GM23338 (cell line): ENCODE results near the gene BLOC1S3. TPM values are rescaled to one million over a fixed set of nuclear protein-coding genes. Genes with fewer than 3 reads are reported as not detected.

Source experiments
- ATAC-seq: fragments of 200-7000 bp; cut with Tn5 transposase; 3 replicates; pipeline ENCODE4 v1.9.1; 2020
- DNase-seq: peaks from one replicate; pipeline ENCODE4 v3.0.0-alpha.2; 2015; ENCODE audit warnings: low spot score
- H2AFZ ChIP-seq: fragments of 200-600 bp; sonication (generic); 2 replicates; pipeline ENCODE4 v1.8.0; 2016; ENCODE audit warnings: antibody characterized with exemption, mild to moderate bottlenecking, moderate library complexity
- H3F3A ChIP-seq: fragments of 200-600 bp; sonication (generic); replicated peaks from 2 replicates; pipeline ENCODE4 v1.8.0; 2017; ENCODE audit warnings: antibody characterized with exemption, mixed run types, low read depth
- H3K27ac ChIP-seq: fragments of 200-600 bp; sonication (generic); 2 replicates; pipeline ENCODE4 v1.6.1; 2016; ENCODE audit warnings: low read depth
- H3K27me3 ChIP-seq: fragments of 200-600 bp; sonication (generic); 2 replicates; pipeline ENCODE4 v1.8.0; 2016; ENCODE audit warnings: mild to moderate bottlenecking, mixed run types, moderate library complexity; ENCODE audit not compliant: insufficient read depth
- H3K36me3 ChIP-seq: fragments of 200-600 bp; sonication (generic); 2 replicates; pipeline ENCODE4 v1.8.0; 2016; ENCODE audit warnings: mild to moderate bottlenecking; ENCODE audit not compliant: insufficient read depth
- H3K4me1 ChIP-seq: fragments of 200-600 bp; sonication (generic); 2 replicates; pipeline ENCODE4 v1.8.0; 2016; ENCODE audit warnings: mild to moderate bottlenecking, moderate library complexity; ENCODE audit not compliant: insufficient read depth
- H3K4me2 ChIP-seq: fragments of 200-600 bp; sonication (generic); 2 replicates; pipeline ENCODE4 v1.7.1; 2017; ENCODE audit warnings: mixed run types
- H3K4me3 ChIP-seq: fragments of 200-600 bp; sonication (generic); 2 replicates; pipeline ENCODE4 v1.6.1; 2016; ENCODE audit warnings: mixed run types
- H3K79me2 ChIP-seq: fragments of 200-600 bp; sonication (generic); replicated peaks from 2 replicates; pipeline ENCODE4 v1.8.0; 2017; ENCODE audit warnings: mild to moderate bottlenecking; ENCODE audit not compliant: insufficient read depth
- H3K9me2 ChIP-seq: fragments of 200-600 bp; sonication (generic); 2 replicates; pipeline ENCODE4 v1.8.0; 2017; ENCODE audit not compliant: insufficient read depth
- H4K20me1 ChIP-seq: fragments of 200-600 bp; sonication (generic); replicated peaks from 2 replicates; pipeline ENCODE4 v1.8.0; 2017; ENCODE audit warnings: mild to moderate bottlenecking; ENCODE audit not compliant: insufficient read depth
- H3K27ac Mint-ChIP-seq: 2 replicates; pipeline ENCODE4 v1.8.0; 2020; ENCODE audit warnings: inconsistent platforms, mild to moderate bottlenecking, moderate library complexity, mixed read lengths
- H3K27me3 Mint-ChIP-seq: 3 replicates; pipeline ENCODE4 v1.8.0; 2022; ENCODE audit warnings: low read depth, mild to moderate bottlenecking, moderate library complexity, mixed read lengths, inconsistent platforms; ENCODE audit not compliant: insufficient read depth, poor library complexity
- H3K36me3 Mint-ChIP-seq: 3 replicates; pipeline ENCODE4 v1.8.0; 2021; ENCODE audit warnings: low read depth, mild to moderate bottlenecking, inconsistent platforms, moderate library complexity, mixed read lengths
- H3K4me1 Mint-ChIP-seq: 3 replicates; pipeline ENCODE4 v1.8.0; 2020; ENCODE audit warnings: mild to moderate bottlenecking, inconsistent platforms, mixed read lengths
- H3K4me3 Mint-ChIP-seq: 3 replicates; pipeline ENCODE4 v1.8.0; 2021; ENCODE audit warnings: moderate library complexity, mild to moderate bottlenecking, inconsistent platforms, mixed read lengths
- H3K9me3 Mint-ChIP-seq: 3 replicates; pipeline ENCODE4 v1.8.0; 2020; ENCODE audit warnings: moderate library complexity, mild to moderate bottlenecking, inconsistent platforms, mixed read lengths
- EZH2 ChIP-seq: fragments of 200-600 bp; sonication (generic); IDR thresholded peaks from one replicate; pipeline ENCODE4 v1.8.0; 2017; ENCODE audit warnings: antibody characterized with exemption, mild to moderate bottlenecking, low read depth; ENCODE audit not compliant: unreplicated experiment
- NANOG ChIP-seq: IDR thresholded peaks from 2 replicates; pipeline ENCODE4 v1.6.1; 2016; ENCODE audit warnings: antibody characterized with exemption, borderline replicate concordance
- POLR2AphosphoS5 ChIP-seq: IDR thresholded peaks from 2 replicates; pipeline ENCODE4 v1.6.1; 2016; ENCODE audit warnings: antibody characterized with exemption, low read depth
- STAT1 ChIP-seq: IDR thresholded peaks from one replicate; pipeline ENCODE4 v1.6.1; 2016; ENCODE audit warnings: antibody characterized with exemption; ENCODE audit not compliant: unreplicated experiment
- ZNF331 ChIP-seq: fragments of 250-450 bp; sonication (Bioruptor Pico); IDR thresholded peaks from 2 replicates; pipeline ENCODE4 v1.5.0; 2020; ENCODE audit warnings: low read depth, mild to moderate bottlenecking, moderate library complexity
- polyA plus RNA-seq: library from polyadenylated mRNA; unstranded; fragments of >200 nt; fragmentation: Nextera tagmentation; extraction: Ambion mirVana; gene quantifications from 2 replicates; pipeline ENCODE4 v1.2.1, GENCODE V29; 2016
- total RNA-seq: library from RNA; depleted of rRNA; stranded (reverse); fragments of >200 nt; shearing (Covaris generic); gene quantifications from 2 replicates; pipeline ENCODE4 v1.2.3, GENCODE V29; 2014
- TF ChIP-seq, protein P1 (sequence below), 2 experiments: fragments of 200-600 bp in 1 of 2; sonication (generic) in 1 of 2; conservative IDR thresholded peaks; 2 replicates each; pipeline versions ENCODE4 v1.5.1 to v1.6.1; 2016 to 2017; ENCODE audit warnings: antibody characterized with exemption in 2 of 2, low read depth in 2 of 2, mild to moderate bottlenecking in 2 of 2, moderate library complexity in 1 of 2
- TF ChIP-seq, protein P2 (sequence below): fragments of 250-450 bp; sonication (Bioruptor Pico); IDR thresholded peaks from 2 replicates; pipeline ENCODE4 v1.5.0; 2020; ENCODE audit warnings: mild to moderate bottlenecking, moderate library complexity
- TF ChIP-seq, protein P3 (sequence below): IDR thresholded peaks from 2 replicates; pipeline ENCODE4 v1.6.1; 2016; ENCODE audit warnings: antibody characterized with exemption

Gene BLOC1S3
- total and polyA plus RNA-seq, 2 experiments from 2014 or later: 2.5 to 15.9 TPM

DNA sequence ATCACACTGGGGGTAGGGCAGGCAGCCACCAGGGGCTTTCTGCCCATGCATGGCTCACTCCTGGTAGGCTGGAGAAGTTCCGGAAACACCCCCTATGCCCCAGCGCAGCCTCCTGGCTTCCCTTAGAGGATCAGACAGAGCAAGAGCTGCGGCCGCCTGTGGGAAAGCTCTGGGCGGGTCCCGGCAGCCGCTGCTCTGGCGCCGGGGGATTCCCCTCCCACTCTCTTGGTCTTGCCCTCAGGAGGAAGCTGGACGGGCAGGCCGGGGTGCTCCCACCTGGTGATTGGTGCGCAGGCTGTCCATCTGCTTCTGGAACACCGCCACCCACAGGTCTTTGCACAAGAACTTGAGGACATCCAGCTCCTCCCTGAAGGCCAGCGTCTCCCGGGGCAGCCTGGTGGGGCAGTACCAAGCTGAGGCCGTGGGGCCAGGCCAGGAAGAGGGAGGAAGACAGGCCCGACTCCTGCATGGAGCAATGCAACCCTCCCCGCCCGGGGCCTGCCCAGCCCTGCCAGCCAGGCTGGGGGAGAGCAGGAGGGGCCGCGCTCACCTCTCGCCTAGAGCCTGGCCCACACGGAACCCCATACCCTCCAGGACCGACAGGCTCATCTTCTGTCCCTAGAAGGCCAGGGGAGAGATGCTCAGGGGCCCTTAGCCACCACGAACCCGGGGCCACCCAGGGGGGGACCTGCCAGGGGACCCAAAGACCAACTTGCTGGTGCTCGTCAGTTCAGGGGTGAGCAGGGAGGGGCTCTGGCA is 13.8 kb upstream of the BLOC1S3 start:
- no peaks in the 10 kb centered on the region; the same call in 2 of the 3 replicates for H3K9me3 Mint-ChIP-seq
- no peak overlapping the region for H3K27ac ChIP-seq
- 0 out of 2 replicates have a peak, but pooled peaks cover 4% of the 10 kb centered on the region for H3K4me1 ChIP-seq
- ATAC-seq: peak; percentile 56
- no peak overlapping the region for H3K27ac Mint-ChIP-seq
- TF ChIP-seq, protein P1, sequence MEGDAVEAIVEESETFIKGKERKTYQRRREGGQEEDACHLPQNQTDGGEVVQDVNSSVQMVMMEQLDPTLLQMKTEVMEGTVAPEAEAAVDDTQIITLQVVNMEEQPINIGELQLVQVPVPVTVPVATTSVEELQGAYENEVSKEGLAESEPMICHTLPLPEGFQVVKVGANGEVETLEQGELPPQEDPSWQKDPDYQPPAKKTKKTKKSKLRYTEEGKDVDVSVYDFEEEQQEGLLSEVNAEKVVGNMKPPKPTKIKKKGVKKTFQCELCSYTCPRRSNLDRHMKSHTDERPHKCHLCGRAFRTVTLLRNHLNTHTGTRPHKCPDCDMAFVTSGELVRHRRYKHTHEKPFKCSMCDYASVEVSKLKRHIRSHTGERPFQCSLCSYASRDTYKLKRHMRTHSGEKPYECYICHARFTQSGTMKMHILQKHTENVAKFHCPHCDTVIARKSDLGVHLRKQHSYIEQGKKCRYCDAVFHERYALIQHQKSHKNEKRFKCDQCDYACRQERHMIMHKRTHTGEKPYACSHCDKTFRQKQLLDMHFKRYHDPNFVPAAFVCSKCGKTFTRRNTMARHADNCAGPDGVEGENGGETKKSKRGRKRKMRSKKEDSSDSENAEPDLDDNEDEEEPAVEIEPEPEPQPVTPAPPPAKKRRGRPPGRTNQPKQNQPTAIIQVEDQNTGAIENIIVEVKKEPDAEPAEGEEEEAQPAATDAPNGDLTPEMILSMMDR (conservative IDR thresholded peaks at IDR 0.05; ENCODE audit: low read depth in 2 of 2): peak in 1 of 2 experiments; percentile 35; a peak in 1 of 4 replicates
- TF ChIP-seq ZNF331 (CRISPR knock-in tag) (no peak), STAT1 (no peak)
- no peaks in the 10 kb centered on the region for H3K36me3 Mint-ChIP-seq
- H3K4me2 ChIP-seq: no peak overlapping the region
- DNase-seq: peak; percentile 82
- no peaks in the 10 kb centered on the region for H3K27me3 ChIP-seq
- H4K20me1 ChIP-seq: no peaks in the 10 kb centered on the region; the same call in 1 of the 2 replicates
- no peaks in the 10 kb centered on the region for H3K79me2 ChIP-seq
- H3K4me1 Mint-ChIP-seq: peaks cover 20% of the 10 kb centered on the region
- H3K9me2 ChIP-seq: no peaks in the 10 kb centered on the region
- no peak overlapping the region for H3K4me3 ChIP-seq
- H3K4me3 Mint-ChIP-seq: no peak overlapping the region
- no peak overlapping the region for H2AFZ ChIP-seq
- no peaks in the 10 kb centered on the region for H3K36me3 ChIP-seq
- no peaks in the 10 kb centered on the region; the same call in 1 of the 2 replicates for H3F3A ChIP-seq
- H3K27me3 Mint-ChIP-seq: peaks cover 10% of the 10 kb centered on the region

DNA sequence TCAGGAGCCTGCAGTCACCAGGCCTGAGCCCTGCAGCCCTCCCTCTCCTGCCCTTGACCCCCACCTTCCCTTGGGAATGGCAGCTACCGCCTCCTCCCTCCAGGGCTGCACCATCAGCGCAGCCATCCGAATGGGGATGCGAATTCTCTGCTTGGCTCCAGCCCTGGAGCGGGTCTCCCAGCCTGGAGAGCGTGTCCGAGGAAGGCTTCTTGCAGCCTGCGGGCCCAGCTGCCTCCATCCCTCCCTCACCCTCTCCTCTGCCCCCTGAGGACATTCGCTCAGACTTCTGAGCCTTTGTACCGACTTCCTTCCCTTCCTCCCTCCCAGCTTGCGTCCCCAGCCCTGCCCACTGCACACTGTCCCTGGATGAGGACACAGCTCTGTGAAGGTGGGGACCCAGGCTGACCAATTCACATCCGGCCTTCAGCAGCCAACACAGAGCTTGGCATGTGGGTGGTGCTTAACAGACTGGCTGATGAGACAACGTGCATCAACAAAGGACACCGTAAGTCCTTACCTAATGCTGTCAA is 11.8 kb upstream of the BLOC1S3 start:
- peak; percentile 15 for ATAC-seq
- no peaks in the 10 kb centered on the region; the same call in 1 of the 2 replicates for H4K20me1 ChIP-seq
- H3K27me3 ChIP-seq: no peaks in the 10 kb centered on the region
- H3K4me3 Mint-ChIP-seq: peak overlapping the region; percentile 11; the same call in 2 of the 3 replicates
- peak; percentile 51 for DNase-seq
- no peaks in the 10 kb centered on the region for H3K9me2 ChIP-seq
- H3K4me1 ChIP-seq: 0 out of 2 replicates have a peak, but pooled peaks cover 4% of the 10 kb centered on the region
- H3K27ac ChIP-seq: no peak overlapping the region
- H3K9me3 Mint-ChIP-seq: no peaks in the 10 kb centered on the region; the same call in 2 of the 3 replicates
- peaks cover 16% of the 10 kb centered on the region for H3K4me1 Mint-ChIP-seq
- H2AFZ ChIP-seq: no peak overlapping the region
- no peaks in the 10 kb centered on the region for H3K36me3 ChIP-seq
- H3K36me3 Mint-ChIP-seq: no peaks in the 10 kb centered on the region; the same call in 2 of the 3 replicates
- no peaks in the 10 kb centered on the region; the same call in 1 of the 2 replicates for H3F3A ChIP-seq
- no peak overlapping the region for H3K4me3 ChIP-seq
- H3K27me3 Mint-ChIP-seq: peaks cover 12% of the 10 kb centered on the region
- H3K79me2 ChIP-seq: no peaks in the 10 kb centered on the region; the same call in 1 of the 2 replicates
- H3K4me2 ChIP-seq: peak overlapping the region; percentile 32; the same call in 1 of the 2 replicates
- H3K27ac Mint-ChIP-seq: no peak overlapping the region
- TF ChIP-seq NANOG: no peak
- no peak for TF ChIP-seq EZH2
- TF ChIP-seq, protein P2, sequence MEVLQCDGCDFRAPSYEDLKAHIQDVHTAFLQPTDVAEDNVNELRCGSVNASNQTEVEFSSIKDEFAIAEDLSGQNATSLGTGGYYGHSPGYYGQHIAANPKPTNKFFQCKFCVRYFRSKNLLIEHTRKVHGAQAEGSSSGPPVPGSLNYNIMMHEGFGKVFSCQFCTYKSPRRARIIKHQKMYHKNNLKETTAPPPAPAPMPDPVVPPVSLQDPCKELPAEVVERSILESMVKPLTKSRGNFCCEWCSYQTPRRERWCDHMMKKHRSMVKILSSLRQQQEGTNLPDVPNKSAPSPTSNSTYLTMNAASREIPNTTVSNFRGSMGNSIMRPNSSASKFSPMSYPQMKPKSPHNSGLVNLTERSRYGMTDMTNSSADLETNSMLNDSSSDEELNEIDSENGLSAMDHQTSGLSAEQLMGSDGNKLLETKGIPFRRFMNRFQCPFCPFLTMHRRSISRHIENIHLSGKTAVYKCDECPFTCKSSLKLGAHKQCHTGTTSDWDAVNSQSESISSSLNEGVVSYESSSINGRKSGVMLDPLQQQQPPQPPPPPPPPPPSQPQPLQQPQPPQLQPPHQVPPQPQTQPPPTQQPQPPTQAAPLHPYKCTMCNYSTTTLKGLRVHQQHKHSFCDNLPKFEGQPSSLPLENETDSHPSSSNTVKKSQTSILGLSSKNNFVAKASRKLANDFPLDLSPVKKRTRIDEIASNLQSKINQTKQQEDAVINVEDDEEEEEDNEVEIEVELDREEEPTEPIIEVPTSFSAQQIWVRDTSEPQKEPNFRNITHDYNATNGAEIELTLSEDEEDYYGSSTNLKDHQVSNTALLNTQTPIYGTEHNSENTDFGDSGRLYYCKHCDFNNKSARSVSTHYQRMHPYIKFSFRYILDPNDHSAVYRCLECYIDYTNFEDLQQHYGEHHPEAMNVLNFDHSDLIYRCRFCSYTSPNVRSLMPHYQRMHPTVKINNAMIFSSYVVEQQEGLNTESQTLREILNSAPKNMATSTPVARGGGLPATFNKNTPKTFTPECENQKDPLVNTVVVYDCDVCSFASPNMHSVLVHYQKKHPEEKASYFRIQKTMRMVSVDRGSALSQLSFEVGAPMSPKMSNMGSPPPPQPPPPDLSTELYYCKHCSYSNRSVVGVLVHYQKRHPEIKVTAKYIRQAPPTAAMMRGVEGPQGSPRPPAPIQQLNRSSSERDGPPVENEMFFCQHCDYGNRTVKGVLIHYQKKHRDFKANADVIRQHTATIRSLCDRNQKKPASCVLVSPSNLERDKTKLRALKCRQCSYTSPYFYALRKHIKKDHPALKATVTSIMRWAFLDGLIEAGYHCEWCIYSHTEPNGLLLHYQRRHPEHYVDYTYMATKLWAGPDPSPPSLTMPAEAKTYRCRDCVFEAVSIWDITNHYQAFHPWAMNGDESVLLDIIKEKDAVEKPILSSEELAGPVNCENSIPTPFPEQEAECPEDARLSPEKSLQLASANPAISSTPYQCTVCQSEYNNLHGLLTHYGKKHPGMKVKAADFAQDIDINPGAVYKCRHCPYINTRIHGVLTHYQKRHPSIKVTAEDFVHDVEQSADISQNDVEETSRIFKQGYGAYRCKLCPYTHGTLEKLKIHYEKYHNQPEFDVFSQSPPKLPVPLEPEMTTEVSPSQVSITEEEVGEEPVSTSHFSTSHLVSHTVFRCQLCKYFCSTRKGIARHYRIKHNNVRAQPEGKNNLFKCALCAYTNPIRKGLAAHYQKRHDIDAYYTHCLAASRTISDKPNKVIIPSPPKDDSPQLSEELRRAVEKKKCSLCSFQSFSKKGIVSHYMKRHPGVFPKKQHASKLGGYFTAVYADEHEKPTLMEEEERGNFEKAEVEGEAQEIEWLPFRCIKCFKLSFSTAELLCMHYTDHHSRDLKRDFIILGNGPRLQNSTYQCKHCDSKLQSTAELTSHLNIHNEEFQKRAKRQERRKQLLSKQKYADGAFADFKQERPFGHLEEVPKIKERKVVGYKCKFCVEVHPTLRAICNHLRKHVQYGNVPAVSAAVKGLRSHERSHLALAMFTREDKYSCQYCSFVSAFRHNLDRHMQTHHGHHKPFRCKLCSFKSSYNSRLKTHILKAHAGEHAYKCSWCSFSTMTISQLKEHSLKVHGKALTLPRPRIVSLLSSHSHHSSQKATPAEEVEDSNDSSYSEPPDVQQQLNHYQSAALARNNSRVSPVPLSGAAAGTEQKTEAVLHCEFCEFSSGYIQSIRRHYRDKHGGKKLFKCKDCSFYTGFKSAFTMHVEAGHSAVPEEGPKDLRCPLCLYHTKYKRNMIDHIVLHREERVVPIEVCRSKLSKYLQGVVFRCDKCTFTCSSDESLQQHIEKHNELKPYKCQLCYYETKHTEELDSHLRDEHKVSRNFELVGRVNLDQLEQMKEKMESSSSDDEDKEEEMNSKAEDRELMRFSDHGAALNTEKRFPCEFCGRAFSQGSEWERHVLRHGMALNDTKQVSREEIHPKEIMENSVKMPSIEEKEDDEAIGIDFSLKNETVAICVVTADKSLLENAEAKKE (CRISPR knock-in tag): no peak
- TF ChIP-seq, protein P3, sequence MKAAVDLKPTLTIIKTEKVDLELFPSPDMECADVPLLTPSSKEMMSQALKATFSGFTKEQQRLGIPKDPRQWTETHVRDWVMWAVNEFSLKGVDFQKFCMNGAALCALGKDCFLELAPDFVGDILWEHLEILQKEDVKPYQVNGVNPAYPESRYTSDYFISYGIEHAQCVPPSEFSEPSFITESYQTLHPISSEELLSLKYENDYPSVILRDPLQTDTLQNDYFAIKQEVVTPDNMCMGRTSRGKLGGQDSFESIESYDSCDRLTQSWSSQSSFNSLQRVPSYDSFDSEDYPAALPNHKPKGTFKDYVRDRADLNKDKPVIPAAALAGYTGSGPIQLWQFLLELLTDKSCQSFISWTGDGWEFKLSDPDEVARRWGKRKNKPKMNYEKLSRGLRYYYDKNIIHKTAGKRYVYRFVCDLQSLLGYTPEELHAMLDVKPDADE: no peak
- TF ChIP-seq STAT1: no peak
- TF ChIP-seq POLR2AphosphoS5: no peak
